GM18520 (cell line): ENCODE measurements around the gene CREB5.
A peak's percentile ranks its signal among the peaks of the same experiment; 100 is the strongest.

Source experiments
- ATAC-seq: cut with Tn5 transposase; IDR thresholded peaks from one replicate; pipeline ENCODE4 v1.9.1; 2021; ENCODE audit not compliant: unreplicated experiment

Gene CREB5

DNA sequence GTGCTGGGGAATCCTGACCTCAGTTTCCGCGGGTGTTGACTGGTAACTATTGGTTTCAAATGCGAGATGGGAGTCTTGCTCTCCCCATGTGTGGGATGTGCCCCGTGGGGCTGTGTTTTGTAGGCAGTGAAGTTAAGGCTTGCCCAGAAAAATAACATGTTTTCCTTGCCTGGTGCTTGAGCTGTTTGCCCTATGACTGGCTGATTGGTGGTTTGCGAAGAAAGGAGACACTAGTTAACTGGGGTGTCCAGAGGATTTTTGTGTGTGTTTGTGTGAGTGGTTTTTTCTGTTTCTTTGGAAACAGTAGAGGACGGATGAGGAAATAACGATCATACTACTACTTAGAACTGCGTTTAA lies 61.9 kb downstream of the CREB5 start:
- ATAC-seq, result no peak

DNA sequence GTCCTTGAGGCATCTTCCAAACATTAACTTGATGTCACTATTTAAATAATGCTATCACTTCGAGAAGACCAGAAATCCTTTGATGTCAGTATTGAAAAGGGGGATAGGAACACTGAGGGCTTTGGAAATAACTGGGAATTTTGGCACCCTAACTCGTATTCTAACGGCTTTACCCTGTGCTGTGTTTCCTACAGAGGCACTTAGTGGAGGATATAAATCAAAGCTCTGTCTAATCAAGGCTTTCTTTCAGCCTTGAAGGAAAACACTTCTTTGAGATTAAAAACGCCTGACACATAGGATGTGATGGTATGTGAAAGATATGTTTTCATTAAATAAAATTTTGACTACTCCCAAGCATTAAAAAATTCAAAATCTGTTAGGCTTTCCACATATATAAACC lies 62.3 kb downstream of the CREB5 start:
- ATAC-seq, result no peak

DNA sequence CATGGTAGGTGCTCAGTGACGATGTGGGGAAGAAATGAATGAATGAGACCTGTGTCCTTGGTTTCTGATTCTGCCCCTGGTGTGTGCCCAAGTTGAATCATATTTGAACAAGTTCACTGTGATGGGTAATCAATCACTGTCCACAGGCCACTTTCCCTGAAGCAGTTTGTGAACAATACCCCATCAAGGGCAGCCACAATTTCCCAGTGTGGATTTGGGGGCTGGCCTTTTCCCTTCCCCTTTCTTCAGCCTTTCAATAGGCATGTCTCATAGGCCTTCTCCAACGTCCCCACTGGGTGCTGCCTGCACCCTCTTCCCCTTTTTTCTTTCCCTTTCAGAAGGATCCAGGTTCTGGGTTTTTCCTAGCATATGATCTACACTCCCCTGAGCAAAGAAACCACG lies 64.7 kb downstream of the CREB5 start:
- ATAC-seq, result no peak

DNA sequence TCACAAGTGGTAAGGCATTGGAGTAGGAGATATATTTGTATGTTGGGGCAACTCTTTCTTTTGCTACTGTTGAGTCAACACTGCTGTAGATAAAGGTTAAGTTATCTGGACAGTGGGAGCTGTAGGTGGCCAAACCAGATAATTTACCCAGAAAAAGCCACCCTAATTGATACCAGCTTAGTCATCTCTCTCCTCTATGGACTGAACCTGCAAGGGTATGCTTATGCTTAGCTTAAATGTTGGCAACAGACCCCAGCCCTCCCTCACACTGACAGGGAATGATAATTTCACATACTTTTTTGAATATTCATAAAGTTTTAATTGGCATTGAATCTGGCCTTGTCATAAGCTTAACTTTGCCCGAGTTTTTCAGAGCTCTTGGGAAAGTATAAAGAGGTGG lies 66.3 kb downstream of the CREB5 start:
- ATAC-seq, result no peak

DNA sequence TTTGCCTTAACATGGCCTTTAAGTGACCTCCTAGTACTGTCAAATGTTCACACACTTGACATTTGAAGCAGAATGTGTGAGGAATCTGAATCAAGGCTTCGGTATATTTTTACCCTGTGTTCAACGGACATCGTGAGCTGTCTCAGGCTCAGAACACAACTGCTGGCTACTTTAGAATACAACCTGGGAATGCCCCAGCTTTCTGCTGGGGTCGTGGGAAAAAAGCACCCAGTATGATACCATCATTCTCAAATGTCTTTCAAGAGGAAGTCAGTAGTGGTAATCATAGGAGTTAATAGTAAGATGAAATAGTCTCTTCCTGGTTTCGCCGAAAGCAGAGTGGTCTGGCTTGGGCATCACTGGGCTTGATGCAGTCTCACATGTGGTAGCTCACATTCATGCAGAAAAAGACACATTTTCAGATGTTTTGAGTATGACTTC lies 67.2 kb downstream of the CREB5 start:
- peak; percentile 62 for ATAC-seq

DNA sequence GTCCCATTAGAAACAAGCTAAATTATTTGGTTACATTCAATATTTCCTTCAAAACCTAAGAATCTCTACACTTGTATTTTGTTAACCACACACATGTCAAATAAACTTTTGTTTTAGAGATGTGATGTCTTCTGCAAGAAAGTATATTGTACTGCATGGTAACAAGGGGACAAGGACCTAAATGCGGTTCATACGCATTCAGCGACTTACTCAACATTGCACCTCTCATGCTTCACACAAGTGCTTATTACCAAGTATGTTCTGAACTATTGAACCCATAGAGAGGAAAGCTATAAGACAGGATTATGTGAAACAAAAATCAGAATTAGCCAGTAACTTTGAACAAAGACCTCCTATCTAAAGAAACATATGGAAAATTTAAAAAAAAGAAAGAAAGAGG lies 68.3 kb downstream of the CREB5 start:
- ATAC-seq, result no peak

DNA sequence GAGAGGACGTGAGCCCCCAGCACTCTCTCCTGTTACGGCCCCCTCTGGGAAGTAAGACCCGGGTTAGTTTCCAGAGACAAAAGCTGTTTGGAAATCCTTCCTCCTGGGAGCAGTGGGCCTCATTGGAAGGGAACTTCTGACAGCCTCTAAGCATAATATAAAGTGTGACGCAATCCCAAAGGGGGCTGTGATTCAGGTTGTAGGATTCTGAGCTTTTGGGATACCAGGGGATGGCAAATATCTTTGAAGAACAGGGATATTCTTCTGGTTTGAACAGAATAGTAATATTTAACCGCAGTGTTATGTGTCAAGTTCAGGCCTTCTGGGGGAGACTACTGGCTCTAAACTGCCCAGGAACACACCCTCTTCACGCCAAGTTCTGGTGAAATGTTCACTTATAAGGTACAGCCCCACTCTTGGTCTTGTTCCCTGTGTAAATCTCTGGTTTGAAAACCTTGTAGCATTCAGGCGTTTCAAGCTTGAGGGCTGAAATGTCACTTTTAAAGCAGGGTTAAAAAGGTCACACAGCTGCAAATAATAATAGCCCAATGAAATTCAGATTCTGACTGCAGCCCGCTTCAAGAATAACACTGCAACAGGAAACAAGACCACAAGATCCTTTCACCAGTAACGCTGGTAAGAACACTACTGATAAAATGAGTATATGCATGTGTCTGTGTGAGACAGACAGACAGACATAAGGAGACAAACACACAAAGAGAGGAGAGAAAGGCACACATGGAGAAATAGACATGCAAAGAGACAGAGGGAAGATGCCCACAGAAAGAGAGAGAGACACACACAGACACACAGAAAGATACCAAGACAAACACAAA lies 69.0 kb downstream of the CREB5 start:
- peak; percentile 48 for ATAC-seq

DNA sequence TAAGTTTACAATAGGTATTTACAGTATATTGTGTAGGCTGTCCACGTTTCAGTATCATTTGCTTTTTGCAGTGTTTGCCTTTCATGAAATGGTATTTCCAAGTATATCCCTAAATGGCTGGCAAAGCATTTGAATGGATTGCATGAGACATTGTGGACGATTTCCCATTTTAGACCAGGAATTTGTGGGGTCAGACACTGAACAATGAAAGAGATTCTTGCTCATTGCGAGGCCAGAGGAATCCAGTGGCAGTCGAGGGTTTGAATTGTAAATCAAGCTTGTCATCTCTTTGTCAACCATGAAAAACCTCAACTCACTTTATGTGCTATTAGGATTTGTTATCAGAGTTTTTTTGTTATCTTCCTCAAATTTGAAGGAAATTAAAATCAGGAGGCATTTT lies 70.8 kb downstream of the CREB5 start:
- no peak for ATAC-seq

DNA sequence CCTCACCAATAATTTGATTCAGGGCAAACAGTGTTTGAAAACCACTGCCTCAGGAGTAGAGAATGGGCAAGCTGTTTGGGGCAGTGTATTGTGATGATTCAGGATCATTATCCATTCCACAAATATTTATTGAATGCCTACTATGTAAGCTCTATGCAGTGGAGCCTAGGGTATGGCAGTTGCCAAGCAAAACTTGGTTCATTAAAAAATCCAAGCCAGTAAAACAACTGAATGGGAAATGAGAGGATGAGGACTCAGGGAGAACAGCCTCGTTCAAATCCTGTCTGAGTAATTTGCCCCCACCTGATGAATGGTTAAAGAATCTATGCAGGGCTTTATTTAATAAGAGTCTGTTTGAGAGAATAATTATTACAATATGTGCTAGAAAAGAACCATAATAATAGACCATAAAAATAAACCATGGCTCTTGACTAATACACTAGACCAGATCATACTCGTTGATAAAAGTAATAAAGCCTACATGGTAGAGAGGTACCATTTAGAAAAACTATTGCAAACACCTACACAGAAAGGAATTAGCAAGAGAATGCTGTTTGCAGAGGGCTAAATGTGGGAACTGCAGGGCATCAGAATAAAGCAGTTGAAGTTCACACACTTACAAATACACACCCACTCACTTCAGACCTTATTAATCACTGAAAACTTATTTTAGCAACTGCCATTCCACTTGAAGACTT lies 71.7 kb downstream of the CREB5 start:
- ATAC-seq, result no peak

DNA sequence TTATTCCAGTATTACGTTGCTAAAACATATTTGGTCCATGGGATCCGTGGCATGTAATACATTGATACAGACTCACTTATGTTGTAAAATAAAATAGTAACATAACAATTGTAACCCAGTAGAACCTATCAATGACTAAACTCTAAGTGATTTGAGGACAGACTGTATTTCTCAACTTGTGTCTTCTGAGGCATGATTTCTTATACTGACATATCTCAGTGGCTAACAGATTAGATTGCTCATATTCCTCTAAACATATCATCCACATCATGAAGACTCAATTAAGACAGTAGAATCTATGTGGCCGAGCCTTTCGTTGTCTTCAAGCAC lies 72.3 kb downstream of the CREB5 start:
- ATAC-seq, result no peak

DNA sequence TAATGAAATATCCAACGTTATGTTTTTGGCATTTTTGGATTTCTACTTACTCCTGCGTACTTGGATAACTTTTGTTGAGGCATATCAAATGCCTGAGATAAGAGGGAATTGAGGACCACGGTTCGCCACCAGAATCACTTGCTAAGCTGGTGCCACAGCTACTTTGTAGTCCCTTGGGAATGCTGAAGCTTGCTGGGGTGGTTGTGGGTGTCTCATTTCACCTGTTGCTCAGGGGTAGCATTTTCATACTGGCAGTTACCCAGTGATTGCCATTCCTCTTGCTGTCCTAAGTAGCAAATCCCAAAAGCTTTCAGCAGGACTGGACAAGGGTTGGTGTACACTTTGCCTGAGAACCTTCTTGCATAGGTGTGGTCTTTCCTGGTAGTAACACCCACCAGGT lies 75.2 kb downstream of the CREB5 start:
- no peak for ATAC-seq

DNA sequence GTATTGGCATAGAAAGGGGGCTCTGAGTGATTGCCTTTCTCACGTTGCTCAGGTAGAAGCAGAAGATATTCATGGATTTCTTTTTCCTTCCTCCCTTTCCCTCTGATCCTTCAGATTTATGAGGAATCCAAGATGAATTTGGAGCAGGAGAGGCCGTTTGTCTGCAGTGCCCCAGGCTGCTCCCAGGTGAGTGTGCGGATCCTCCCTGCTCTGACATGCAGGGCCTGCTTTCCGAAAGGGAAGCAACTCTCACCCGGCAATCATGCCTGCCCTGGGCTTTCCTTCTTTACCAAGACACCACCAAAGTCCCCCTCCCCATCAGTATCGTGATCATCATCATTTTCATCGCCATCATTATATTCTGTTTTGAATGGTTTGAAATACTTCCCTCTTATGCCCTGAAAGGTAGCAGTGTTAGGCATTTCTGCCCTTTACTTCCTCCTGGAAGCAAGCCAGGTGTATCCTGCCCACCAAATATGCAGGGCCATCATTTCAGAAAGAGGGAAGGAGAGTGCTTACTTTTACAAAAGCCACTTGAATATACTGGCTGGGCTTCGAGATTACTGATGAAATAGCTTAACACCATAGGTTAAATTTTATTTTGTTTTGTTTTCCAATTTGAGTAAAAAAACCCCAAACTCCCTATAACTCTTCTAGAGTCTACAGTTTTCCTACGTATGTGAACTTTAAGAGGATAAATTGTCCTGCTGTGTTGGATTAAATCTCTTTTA lies 75.9 kb downstream of the CREB5 start:
- no peak for ATAC-seq

DNA sequence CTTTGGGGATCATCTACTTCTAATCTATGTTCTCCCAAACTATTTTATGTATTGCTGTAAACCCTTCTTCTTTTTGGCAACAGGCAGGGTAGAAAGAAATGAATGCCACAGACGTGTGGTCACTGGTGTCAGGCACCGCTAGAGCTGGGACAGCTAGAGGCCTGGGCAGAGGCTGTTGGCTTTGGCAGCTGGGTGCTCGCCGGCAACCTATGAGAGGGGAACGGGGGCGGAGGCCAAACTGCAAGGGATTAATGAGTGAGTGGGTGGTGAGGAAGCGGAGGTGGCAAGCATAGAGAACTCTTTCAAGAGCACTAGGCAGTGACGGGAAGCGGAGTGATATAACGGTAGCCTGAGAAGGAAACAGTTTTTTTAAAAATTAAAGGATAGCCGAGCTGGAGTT lies 78.5 kb downstream of the CREB5 start:
- ATAC-seq, result no peak

DNA sequence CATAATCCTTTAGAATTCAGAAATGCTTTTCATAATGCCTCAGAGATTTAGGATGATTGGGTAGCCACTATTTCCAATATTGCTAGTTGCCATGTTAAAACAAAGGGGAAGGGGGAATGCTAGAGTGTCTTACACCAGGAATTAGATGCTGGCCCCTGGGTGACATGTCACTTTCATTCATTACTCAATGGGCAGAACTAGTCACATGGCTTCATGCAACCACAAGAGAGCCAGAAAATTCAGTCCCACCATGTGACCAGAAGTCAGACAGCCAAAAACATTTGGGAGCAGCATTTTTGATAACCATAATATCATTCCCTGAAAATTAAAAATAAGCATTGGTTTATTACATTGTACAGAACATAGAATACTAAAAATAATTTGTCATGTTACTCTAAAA lies 81.2 kb downstream of the CREB5 start:
- ATAC-seq, result no peak

DNA sequence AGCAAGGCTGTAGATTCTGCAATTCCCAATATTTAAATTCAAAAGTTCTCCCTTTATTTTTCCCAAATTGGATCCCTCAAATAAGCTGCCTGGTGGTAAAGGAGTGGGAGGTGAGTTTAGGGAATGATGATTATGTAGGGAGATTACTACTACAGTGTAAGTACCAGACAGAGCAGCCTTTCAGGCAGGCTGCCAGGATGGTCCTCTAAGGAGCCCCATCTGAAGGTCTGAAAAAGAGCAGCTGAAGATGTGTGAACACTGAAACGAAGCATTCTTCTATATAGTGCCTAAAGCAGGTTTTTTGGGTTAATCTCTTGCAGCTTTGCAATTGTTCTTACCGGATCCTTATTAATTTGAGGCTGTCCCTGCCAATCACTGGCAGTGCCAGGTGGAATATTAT lies 84.7 kb downstream of the CREB5 start:
- ATAC-seq, result no peak

DNA sequence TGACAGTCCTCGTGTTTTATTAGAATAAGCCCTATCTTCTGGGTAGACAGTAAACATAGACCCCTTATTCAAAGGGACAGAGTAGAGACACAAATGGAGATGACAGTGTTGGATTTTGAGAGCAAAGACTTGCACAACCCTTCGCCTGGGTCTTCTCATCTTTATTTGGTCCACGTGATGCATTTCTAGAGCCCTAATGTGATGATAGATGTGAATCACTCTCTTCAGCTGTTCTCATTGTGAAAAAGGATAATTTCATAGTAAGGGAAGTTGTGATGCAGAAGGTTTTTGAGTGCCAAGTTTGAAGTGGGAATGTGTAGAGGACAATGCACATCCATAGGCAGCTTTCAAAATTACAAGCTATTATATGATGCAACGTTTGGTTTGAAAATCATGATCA lies 86.3 kb downstream of the CREB5 start:
- ATAC-seq, result no peak

DNA sequence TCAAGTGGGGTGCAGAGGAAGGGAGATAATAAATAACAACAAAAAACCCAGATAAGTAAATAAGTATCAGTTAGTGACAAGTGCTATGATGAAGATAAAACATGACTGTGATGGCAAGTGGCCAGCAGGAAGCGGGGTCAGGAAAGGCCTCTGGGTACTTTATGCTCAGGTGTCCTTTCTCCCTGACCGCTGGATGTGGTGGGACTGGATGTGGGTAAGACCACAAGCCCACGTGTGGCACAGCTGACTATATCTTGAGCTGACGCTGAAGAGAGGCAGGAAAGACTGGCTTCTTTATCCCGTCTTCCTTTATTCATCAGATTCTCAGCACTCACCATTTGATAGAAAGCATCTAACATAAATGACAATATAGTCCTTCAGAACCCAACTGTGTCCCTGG lies 87.8 kb downstream of the CREB5 start:
- no peak for ATAC-seq

DNA sequence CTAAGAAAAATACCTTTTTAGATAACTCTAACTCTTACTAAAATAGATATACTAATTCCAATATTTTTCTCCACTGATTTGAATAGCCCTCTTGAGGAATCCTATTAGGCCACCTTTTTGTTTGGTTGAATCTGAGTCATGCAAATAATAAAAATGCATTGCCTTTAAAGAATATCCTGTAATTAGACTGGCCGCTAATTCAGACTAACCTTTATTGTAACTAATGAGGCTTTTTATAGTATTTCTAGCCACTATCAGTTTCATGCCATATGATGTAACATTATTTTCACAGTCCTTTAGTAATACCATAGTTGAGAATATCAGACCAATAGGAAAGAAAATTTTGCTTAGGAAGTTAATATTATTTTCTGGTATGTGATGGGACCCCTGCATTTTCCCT lies 90.1 kb downstream of the CREB5 start:
- ATAC-seq, result no peak

DNA sequence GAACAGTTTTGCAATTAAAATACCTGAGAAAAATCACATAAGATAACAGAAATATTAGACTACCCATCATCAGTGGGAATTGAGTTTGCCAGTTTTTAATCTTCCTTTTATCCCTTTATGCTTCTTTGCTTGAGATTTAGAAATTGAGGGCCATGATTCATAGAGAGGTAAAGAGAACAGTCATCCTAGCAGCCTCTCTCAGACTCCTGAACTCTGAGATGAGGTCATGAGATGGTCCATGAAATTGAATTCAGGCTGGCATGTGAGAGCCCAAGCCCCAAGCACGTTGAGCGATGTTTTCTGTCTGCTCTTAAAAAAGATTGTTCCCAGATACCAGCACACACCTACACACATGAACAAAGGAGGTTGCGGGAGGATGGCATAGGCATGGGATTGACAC lies 91.1 kb downstream of the CREB5 start:
- no peak for ATAC-seq

DNA sequence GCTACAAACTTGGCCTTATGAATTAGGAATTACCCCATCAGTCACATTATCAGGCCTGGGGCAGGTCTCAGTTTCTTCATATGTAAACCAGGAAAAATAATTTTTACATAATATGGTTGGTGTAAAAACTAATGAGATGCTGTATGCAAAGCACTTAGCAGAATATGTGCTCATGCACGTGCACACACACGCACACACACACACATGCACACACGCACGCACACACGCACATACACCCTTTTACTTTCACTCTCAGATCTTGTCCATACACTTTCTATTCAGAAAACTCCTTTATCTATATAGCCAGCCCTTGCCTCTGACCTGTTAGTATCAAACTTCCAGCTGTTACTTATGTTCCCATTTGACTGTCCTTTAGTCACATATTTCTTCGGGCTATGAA lies 92.7 kb downstream of the CREB5 start:
- ATAC-seq, result no peak

DNA sequence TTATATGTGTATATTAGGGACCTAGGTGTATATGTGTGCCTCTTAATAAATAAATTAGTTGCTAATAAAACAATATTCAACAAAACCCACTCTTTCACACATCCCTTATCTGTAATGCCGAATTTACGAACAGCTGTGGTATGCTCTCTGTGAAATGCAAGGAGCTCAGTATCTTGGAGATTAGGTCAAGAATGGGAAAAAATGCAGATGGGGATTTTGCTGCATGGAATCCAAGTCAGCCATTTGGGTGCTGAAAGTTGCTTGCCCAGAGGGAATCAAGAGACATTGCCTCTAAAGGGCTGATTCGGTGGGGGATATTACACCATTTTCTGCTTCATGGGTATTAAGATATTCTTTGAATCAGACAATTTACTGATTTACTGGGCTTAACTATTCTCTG lies 93.5 kb downstream of the CREB5 start:
- no peak for ATAC-seq
